DMS114 treated with DMSO at 0.1 percent for 48 hours (cell line): ENCODE results near the gene HSD3B2.

Experiments
- DNase-seq: peaks from one replicate; lab custom pipeline; 2025; ENCODE audit not compliant: unreplicated experiment; lab: John Stamatoyannopoulos, UW

HSD3B2 gene

DNA sequence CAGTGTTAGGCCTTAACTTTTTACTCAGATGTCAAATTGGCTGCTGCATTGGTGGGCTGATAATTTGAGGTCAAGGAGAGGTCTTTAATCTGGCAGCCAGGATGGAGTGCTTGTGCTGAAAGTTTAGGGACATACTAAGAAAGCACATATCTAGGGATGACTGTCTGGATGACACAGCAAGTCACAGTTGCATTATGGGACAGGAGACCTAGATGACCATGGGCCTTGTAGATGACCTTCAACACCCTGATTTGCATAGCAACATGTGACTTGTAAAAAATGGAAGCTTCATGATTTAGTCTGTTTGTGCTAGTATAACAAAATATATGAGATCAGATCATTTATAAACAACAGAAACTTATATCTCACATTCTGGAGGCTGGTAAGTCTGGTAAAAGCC is 18.0 kb upstream of the HSD3B2 start:
- DNase-seq, result no peak

DNA sequence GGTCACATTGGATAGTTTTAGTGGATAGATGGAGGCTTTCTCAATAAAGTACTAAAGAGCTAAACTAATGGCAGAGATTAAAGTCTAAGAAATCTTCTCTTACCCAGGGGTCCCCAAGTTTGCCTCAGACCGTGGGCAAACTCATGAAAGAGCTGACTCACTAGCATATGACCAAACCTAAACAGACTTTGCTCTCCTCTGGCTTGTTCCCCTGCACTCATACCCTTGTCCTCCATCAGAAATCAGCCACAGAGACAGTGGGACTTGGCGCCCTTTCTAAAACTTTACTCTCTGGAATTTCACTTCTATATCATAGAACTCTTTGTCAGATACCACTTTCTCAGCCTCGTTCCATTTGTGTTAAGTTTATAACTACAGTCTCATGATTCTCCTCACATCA is 17.0 kb upstream of the HSD3B2 start:
- DNase-seq, result no peak

DNA sequence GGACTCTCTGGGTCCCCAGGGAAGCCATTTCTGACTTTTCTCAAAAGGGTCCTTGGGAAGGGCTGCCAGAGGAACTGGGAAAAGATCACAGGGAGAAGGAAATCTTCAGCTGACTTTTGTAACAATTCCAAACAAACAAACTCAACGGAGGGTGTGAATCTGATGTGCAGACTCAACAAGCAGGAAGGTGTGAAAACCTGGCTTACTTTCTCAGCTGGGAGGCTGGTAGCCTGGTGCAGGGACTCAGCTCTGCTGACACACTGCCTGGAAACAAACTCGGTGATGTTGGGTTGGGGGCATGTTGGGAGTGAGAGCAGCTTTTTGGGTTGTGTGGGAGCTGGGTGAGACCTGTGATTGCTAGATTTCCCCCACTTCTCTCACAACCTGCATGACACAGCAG is 10.2 kb upstream of the HSD3B2 start:
- DNase-seq, result no peak

DNA sequence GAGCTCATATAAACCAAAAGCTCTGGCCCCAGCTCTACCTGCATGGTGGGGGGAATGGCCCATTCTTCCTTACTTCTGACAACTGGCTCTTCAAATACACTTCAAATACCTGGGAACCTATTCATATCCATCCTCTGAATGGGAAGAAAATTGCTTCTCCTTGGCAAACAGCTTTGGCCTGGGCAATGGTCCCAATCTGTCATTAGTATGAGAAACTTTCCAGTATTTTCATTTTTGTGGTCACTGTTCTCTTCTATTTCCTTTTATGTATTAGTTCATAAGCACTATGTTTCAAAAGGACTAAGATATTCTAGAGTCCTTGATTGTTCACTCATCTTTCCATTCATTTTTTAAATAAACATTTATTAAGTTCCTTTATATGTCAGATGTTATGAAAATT is 5.2 kb upstream of the HSD3B2 start:
- DNase-seq, result no peak

DNA sequence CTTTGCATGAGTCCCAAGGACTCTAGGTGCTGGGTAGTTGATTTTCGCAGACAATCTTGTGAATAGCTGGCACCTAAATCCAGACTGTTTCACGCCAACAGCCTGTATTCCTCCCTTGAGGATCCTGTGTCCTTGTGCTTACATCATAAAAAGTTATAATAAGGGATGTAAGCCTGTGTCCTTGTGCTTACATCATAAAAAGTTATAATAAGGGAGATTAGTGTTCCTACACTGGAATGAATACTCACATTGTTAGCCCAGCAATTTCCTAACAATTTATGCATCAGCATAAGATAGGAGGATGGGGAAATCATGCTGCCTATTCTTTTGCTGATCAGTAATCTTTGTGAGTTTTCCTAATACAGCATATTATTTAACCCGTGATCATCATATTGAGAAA is 4.0 kb upstream of the HSD3B2 start:
- no peak for DNase-seq

DNA sequence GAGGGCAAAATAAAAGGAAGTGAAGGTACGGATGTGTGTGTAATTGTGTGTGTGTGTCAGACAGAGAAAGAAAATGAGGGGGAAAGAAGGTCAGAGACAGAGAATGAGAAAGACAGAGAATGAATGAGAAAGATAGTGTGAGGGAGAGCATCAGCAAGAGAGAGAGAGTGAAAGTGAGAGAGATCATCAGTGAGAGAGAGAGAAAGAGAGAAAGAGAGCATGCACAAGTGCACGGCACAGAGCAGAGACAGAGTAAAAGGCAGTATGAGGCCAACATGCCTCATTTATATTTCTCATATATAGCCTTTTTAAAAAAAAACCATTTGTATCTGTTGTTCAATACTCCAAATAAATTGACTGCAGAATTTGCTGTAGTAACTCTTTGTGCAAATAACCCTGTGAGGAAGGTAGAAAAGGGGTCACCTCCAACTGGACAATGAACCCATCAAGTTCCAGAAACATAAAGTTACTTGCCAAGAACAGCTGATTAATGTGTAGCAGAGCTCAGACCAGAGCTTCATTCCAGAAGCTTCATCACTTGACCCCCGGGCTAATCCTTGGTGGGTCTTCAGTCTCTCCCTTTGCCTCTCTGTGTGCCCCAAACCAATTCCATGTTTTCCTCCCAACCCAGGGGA is 1.2 kb downstream of the HSD3B2 start:
- no peak for DNase-seq

DNA sequence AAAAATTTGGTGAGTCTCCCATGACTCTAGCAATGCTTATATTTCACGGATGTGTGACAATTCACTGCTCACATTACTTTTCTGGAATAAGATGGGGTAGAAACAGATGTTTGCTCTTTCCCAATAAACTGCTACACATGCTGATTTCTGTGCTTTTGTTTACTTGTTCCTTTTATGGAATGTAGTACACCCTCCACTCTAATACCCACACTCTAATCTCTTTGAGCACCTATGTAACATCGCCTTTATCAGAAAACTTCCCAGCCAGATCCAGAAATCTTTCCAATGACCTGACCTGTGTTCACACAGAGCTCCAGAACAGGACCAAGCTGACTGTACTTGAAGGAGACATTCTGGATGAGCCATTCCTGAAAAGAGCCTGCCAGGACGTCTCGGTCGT is 4.2 kb downstream of the HSD3B2 start:
- no peak for DNase-seq

DNA sequence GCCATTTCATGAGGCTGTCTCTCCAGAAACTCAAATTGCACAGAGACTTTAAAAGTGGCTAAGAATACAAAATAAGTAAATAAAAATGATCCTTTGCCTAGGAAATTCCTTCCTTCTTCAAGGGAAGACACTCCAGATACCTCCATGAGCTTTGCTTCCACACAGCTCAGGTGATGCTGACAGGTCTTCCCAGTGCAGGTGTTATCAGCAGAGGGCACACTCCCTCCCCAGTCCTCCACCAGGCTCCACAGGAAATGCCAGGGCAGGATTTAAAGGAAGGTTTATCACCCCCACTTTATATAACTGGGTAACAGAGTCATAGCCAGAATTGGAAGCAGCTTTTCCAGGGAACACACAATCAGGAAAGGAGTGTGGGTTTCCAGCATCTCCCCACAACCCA is 5.7 kb downstream of the HSD3B2 start:
- DNase-seq, result no peak

DNA sequence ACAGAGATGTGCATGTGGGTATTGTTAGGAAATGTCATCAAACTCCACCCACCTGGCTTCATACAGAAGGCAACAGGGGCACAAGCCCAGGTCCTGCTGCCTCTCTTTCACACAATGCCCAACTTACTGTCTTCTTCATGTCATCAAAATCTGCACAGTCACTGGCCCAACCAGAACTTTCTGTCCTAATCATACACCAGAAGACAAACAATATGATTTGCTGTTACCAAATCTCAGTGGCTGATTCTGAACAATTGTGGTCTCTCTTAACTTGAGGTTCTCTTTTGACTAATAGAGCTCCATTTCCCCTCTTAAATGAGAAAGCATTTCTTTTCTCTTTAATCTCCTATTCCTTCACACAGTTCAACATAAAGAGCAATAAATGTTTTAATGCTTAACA is 7.7 kb downstream of the HSD3B2 start:
- DNase-seq, result no peak

DNA sequence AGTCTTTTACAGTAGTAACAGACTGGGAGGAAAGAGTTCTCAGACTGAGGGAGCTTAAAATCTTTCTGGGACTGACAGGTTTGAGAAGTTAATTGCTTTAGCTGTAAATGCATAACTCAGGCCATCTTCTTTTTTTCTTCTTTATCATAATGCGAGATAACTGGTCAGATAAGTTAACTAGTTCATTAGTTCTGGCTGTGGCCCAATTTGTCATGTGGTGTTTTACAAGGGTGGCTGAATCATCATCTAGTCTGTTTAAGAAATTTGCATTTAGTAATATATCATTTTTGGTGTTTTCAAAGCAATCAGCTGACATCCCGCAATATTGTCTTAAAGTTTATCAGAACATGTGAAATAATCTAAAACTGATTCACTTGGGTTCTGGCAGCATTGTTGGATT is 14.0 kb downstream of the HSD3B2 start:
- DNase-seq, result no peak

DNA sequence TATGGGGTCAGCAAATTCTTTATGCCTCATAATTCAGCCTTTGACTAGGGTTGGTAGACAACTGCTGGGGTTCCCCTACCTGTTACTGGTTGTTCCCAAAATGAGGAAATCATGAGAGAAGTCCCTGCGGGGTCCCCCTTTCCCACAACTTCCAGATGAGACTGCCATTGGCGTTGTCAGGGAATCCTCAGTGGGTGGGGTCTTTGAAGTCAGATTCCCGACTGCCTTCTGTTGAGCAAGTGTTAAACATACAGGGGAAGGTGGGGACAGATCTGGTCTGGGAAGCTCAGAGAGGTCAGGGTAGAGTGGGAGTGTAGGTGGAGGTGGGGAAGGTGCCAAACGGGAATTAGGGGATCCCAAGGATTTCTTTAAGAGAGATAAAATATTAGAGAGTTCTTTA is 14.7 kb downstream of the HSD3B2 start:
- DNase-seq, result no peak

DNA sequence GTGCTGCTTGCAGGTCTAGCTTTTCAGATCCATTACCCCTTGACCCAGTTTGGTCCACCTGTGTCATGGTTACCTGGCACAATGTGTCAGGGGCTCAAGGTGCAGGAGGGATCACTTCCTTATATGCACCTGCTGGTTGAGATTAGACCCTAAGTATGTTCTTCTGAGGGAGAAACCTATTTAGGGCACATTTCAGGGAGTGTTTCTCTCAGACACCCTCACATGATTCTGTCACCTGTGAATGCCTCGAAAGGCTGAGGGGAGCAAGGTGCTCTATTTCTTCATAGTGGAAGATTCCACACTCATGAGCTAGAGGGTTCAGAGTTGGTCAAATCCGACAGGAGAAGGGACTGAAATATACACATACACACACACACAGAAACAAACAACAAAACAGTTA is 15.5 kb downstream of the HSD3B2 start:
- no peak for DNase-seq

DNA sequence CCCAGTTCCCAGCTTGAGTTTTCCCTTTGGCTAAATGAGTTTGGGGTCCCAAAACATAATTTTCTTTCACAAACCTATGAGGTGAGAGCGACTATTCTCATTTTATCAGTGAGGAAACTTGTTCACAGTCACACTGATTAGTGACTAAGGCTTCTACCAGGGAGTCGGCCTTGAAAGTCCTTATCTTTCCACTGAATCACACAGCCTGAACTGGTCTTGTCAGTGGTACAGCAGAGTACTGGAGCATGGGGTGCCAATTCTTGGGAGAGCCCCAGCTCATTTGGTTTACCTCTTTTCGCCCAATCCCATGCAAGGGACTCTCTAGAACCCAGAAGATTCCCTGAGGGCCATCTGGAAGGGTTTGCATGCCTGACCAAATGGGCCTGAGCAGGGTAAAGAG is 16.9 kb downstream of the HSD3B2 start:
- no peak for DNase-seq

DNA sequence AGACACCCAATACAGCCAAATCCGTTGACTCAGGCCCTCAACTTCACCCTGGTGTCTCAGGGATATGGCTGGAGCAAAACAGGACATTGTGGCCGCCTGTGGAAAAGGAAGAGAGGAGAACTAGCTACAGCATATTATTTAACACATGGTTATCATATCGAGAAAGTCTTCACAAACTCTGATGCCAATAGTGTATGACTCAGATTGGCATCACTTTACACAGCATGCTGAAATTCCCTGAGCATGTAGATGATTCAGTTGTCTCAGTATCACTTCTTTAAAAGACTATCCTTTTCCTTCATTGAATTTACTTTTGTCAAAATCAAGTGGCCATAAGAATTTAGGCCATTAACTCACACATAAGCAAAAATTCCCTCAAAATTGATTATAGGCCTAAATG is 20.1 kb downstream of the HSD3B2 start:
- DNase-seq, result no peak

DNA sequence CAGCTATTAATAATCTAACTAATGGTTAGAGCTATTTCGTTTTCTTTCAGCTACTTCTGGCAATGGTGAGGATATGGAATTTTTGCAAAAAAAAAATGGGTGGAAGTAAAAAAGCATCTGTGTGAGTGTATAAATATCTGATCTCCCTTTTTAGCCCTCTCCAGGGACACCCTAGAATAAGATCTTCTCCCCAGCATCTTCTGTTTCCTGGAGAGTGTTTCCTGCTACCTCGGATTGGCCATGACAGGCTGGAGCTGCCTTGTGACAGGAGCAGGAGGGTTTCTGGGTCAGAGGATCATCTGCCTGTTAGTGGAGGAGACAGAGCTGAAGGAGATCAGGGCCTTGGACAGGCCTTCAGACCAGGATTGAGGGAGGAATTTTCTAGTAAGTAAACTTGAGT is 23.8 kb downstream of the HSD3B2 start:
- no peak for DNase-seq

DNA sequence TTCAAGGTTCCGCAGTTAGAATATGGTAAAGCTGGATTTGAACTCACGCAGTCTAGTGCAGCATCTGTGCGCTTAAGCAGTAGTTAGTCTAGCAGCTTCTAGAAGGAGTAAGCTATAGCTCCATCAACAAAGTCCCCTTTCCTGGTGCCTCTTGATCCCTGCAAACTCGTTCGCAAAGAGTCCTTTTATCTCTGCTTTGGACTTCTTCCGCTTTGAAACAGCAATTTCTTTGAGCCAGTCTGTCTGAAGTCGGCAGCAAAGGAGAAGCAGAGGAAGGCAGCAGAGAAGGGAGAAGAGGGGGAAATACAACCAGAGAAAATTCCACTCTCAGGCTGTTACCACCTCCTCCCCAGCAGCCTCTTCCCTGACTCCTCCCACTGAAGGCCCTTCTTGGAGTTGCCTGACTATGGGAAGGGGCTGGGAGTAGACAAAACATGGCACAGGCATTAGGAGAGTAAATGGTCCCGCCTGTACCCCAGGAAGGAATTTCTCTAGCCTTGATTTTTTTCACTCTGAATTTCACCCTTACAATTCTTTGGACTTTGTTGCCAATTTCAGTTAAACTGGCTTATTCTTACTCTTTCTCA is 25.9 kb downstream of the HSD3B2 start:
- no peak for DNase-seq

DNA sequence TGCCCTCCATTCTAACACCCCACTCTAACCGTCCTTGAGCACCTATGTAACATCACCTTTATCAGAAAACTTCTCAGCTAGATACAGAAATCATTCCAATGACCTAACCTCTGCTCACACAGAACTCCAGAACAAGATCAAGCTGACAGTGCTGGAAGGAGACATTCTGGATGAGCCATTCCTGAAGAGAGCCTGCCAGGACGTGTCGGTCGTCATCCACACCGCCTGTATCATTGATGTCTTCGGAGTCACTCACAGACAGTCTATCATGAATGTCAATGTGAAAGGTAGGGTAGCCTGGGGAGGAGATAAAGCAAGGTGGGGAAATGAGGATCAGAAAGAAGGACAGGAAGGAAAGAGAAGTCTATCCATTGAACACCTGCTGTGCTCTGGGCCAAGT is 27.8 kb downstream of the HSD3B2 start:
- no peak for DNase-seq

DNA sequence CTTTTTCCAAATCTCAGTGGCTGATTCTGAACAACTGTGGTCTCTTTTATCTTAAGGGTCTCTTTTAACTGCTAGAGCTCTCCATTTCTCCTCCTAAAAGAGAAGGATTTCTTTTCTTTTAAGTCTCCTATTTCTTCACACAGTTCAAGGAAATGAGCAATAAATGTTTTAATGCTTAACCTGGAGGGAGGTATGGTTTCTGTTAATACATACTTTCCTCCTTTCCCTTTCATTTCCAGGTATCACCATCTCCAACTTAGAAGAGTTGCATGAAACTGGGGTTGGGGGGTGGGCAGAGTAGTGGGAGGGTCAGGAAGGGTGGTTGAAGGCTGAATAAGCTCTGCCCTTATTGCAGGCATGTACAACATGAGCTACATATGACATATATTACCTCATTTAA is 31.4 kb downstream of the HSD3B2 start:
- no peak for DNase-seq

DNA sequence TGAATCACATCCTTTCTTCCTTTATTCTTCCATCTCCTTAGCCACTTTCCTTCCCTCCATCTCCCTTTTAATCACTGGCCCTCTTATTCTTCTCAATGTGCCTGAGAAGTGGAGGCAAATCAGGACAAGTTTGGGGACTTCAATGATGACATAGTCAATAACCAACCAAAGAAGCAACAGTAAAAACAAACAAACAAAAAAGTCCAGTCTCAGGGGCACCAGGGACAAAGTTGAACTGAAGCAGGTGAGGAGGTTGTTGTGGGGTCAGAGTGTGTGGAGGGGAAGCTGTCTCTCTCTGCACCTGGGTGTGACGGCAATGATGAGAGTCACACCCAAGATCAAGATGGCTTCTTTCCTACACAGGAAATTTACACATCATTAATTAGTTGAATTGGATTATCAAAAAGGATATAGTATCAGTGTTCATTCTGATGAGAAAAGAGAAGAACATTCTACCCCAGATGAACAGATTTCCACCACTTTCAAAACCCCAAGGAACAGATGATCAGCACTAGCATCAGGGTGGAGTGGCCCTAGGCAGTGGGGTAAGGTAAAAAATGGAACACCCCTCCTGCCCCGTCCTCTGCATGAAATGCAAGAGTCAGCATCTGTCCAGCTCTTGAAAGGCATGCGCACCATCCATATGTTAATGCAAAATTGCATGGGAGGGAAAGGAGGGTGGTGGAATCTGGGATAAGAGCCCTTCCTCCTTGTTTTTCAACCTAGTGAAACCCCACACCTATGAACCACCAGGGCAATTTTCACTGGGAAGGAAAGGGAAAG is 32.6 kb downstream of the HSD3B2 start:
- no peak for DNase-seq

DNA sequence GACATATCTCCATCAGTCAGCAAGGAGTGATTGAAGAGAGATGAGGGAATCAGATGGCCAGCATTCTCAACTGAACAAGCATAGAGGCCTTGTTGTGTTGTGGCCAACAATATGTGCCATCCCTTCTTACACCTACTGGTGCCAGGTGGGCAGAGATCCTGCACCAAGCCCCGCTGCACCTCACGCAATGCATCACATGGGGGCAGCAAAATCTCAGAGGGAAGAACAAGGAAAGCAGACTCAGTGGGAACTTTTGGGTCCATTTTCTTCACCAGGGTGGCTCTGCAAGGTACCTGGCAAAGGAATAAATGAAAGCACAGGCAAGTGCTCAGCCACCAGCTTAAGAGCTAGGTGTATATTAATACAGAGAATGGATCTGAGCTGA is 33.2 kb downstream of the HSD3B2 start:
- no peak for DNase-seq

DNA sequence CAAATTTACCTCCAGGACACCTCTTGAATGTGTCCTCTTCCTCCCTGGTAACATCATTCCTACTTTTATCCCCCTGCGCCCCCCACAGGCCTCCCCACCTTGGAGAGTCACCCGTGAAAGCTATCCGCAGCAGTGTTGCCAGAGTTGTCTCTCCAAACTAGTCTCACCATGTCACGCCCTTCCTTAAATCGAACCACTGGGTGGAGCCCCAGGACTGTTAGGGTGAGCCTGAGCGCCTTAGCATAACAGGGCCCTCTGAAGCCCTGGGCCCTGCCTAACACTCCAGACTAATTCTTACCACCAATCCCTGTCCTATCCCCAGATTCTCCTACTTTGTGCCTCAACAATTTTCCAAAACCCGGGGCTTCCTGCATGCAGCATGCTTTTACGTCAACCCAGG is 35.0 kb downstream of the HSD3B2 start:
- no peak for DNase-seq

DNA sequence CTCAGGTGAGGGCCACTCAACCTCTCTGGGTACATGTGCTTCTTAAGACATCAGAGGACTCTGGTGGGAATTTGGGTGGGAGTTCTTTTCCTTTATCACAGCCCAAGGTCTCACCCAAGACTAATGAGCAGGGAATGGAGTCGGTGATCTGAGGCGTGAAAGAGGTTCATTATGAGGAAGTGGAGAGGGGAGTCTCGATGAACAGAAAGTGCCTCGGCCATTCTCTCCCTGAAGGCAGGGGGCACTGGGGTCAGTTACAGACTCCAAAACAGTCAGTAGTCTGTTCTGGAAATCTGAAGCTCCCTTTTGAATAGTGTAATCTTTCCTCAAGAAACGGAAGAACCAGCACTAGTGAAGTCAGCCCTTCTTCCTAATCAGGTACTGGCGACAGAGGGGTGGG is 36.2 kb downstream of the HSD3B2 start:
- DNase-seq, result no peak

DNA sequence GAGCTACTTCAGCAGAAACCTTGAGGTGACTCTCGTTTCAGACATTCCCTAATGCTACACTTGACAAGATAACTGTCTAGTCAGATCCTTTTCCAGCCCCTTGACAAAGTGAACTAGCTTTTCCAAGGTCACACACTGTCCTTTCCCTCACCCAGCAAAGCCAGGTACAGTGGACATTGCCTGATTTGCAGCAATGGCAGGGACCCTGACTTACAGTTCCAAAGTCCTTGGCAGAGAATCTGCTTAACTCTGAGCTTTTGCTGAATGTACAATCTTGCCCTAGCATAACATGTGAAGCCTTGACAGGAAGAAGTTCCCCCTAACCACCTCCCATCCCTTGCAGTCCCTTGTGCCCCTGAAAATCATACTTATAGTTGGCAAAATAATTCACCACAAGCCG is 37.1 kb downstream of the HSD3B2 start:
- DNase-seq, result no peak
